Measurements from ENCODE around the gene MSS51.

The MSS51 gene

DNA sequence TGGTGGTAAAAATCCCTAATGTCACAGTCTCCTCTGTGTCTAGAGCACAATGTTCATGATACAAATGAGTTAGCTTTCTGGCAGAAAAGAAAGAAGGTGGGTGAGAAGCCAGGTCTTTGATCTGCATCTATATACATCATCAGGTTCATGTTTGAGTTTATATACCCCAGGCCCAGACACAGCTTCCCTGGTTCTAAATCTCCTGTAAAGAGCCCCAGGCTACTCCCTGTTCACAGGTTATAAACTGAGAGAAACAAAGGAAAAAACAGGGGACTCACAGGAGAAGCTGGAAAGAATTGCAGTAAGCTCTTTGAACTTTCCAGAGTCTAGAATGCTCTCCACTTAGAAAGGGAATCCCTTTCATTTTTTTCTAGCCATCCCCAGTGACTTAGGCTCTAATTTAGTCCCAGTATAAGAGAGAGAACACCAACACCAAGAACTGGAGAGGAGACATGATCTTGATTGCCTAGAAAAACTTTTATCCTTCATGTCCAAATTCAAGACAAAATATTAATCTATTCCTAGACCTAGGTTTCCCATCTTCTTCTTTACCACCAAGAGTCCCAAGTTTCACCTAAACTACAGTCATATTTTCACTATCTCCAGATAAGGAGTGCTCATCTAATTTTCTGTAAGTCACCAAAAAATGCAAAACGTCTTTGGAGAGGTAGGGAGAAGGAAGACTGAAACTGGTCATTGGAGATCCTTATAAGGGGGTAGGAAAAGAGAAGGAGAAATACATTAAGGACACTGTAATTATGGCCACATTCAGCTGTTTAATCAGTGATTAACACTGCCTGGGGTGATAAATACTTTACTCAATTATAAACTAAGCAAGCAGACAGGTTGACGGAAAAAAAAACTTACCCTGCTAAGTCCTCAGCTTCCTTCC, 469 bp downstream of the MSS51 start:
- no peak overlapping the region for H2AK5ac ChIP-seq (ENCODE audit: low read length)
- no peak overlapping the region for H3K23ac ChIP-seq (ENCODE audit: low read length)
- no peak overlapping the region for H4K5ac ChIP-seq (ENCODE audit: low read length)
- no peak overlapping the region for H3K18ac ChIP-seq (ENCODE audit: low read length)
- no peak overlapping the region for H4K8ac ChIP-seq (ENCODE audit: low read depth, low read length)
- no peaks in the 10 kb centered on the region for H3K27me3 ChIP-seq (ENCODE audit: insufficient read depth, low read length, poor library complexity)
- DNase-seq: peak; percentile 36
- no peak overlapping the region for H2BK5ac ChIP-seq (ENCODE audit: low read length)
- H3K56ac ChIP-seq (ENCODE audit: low read length): no peak overlapping the region
- H3K9ac ChIP-seq (ENCODE audit: low read length): no peak overlapping the region
- H3K79me1 ChIP-seq (ENCODE audit: low read length): no peaks in the 10 kb centered on the region
- no peaks in the 10 kb centered on the region for H3K79me2 ChIP-seq (ENCODE audit: control insufficient read depth, insufficient read depth, low read length)
- H3K4me1 ChIP-seq (ENCODE audit: control insufficient read depth, low read depth, low read length): no peaks in the 10 kb centered on the region
- no peak overlapping the region for H2BK15ac ChIP-seq (replicated peaks; ENCODE audit: low read depth)
- H3K36me3 ChIP-seq (ENCODE audit: control insufficient read depth, insufficient read depth, low read length): no peaks in the 10 kb centered on the region
- H3K4ac ChIP-seq (ENCODE audit: low read depth, low read length): no peak overlapping the region
- WGBS (ENCODE audit: extremely low coverage, insufficient coverage, low lambda C conversion rate): no CpG with 5 or more reads among the region's 2 CpGs
- no peak overlapping the region for H3K27ac ChIP-seq (ENCODE audit: low read depth, low read length)
- H3K4me2 ChIP-seq (ENCODE audit: low read length): no peak overlapping the region
- no peak overlapping the region for H3K4me3 ChIP-seq (ENCODE audit: low read length)
- no peak overlapping the region for H2BK120ac ChIP-seq (ENCODE audit: low read depth, low read length)

DNA sequence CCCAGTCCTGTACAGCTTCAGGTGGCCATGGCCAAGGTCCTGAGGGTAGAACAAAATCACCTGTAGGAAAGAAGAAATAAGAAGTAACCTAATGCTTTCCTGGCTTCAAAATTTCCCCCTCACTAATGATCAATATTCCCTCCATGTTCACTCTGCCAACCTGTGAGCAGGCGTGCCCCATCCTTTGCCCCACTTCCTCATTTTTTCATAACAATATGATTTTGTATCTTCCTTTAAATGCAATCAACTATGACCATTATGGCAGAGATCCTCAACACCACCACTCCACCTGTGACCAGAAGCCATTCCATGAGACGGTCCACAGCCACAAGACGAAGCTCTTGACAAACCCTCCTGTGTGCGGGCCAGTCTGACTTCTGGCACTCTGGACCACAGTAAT, 7.0 kb downstream of the MSS51 start:
- no CpG with 5 or more reads among the region's 4 CpGs for WGBS (ENCODE audit: extremely low coverage, insufficient coverage, low lambda C conversion rate)
- Histone ChIP-seq H3K36me3 (ENCODE audit: control insufficient read depth, insufficient read depth, low read length) (peaks cover 8% of the 10 kb centered on the region), H3K79me1 (ENCODE audit: low read length) (no peaks in the 10 kb centered on the region), H3K18ac (ENCODE audit: low read length) (no peak overlapping the region), H3K4me2 (ENCODE audit: low read length) (no peak overlapping the region), H3K9ac (ENCODE audit: low read length) (no peak overlapping the region), H3K27ac (ENCODE audit: low read depth, low read length) (no peak overlapping the region), H3K4ac (ENCODE audit: low read depth, low read length) (no peak overlapping the region), H4K5ac (ENCODE audit: low read length) (no peak overlapping the region), H3K4me1 (ENCODE audit: control insufficient read depth, low read depth, low read length) (no peaks in the 10 kb centered on the region), H4K8ac (ENCODE audit: low read depth, low read length) (no peak overlapping the region), H2AK5ac (ENCODE audit: low read length) (no peak overlapping the region), H2BK120ac (ENCODE audit: low read depth, low read length) (no peak overlapping the region), H3K23ac (ENCODE audit: low read length) (no peak overlapping the region), H2BK5ac (ENCODE audit: low read length) (no peak overlapping the region), H2BK15ac (replicated peaks; ENCODE audit: low read depth) (no peak overlapping the region), H3K79me2 (ENCODE audit: control insufficient read depth, insufficient read depth, low read length) (no peaks in the 10 kb centered on the region), H3K56ac (ENCODE audit: low read length) (no peak overlapping the region), H3K27me3 (ENCODE audit: insufficient read depth, low read length, poor library complexity) (no peaks in the 10 kb centered on the region), H3K4me3 (ENCODE audit: low read length) (no peak overlapping the region)
- no peak for DNase-seq

DNA sequence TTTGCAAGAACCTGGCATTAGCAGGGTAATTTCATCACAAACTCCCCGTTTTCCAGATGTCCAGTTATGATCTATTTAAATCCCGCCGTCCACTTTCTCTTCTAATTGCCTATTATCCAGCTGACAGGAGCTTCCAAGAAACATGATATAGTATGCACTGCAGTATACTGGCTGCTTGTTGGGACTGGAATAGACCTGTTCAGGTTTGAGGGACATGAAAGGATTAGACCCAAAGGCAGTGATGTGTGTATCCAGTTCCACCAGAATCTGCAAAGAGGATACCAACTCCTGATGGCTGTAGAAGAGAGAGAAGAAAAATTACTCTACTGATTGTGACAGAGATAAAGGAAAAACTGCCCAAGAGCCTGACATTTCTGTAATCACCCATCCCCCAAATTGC, 8.9 kb downstream of the MSS51 start:
- no peak overlapping the region for H3K4me2 ChIP-seq (ENCODE audit: low read length)
- no peak overlapping the region for H4K8ac ChIP-seq (ENCODE audit: low read depth, low read length)
- H2AK5ac ChIP-seq (ENCODE audit: low read length): no peak overlapping the region
- H2BK15ac ChIP-seq (replicated peaks; ENCODE audit: low read depth): no peak overlapping the region
- no peaks in the 10 kb centered on the region for H3K79me1 ChIP-seq (ENCODE audit: low read length)
- peaks cover 8% of the 10 kb centered on the region for H3K36me3 ChIP-seq (ENCODE audit: control insufficient read depth, insufficient read depth, low read length)
- H3K9ac ChIP-seq (ENCODE audit: low read length): no peak overlapping the region
- no peak overlapping the region for H2BK120ac ChIP-seq (ENCODE audit: low read depth, low read length)
- no peak overlapping the region for H3K4me3 ChIP-seq (ENCODE audit: low read length)
- WGBS (ENCODE audit: extremely low coverage, insufficient coverage, low lambda C conversion rate): no CpG with 5 or more reads among the region's 3 CpGs
- no peak overlapping the region for H3K56ac ChIP-seq (ENCODE audit: low read length)
- no peak overlapping the region for H3K4ac ChIP-seq (ENCODE audit: low read depth, low read length)
- H2BK5ac ChIP-seq (ENCODE audit: low read length): no peak overlapping the region
- DNase-seq: no peak
- H3K18ac ChIP-seq (ENCODE audit: low read length): no peak overlapping the region
- H3K27me3 ChIP-seq (ENCODE audit: insufficient read depth, low read length, poor library complexity): no peaks in the 10 kb centered on the region
- no peaks in the 10 kb centered on the region for H3K4me1 ChIP-seq (ENCODE audit: control insufficient read depth, low read depth, low read length)
- H4K5ac ChIP-seq (ENCODE audit: low read length): no peak overlapping the region
- H3K79me2 ChIP-seq (ENCODE audit: control insufficient read depth, insufficient read depth, low read length): no peaks in the 10 kb centered on the region
- H3K23ac ChIP-seq (ENCODE audit: low read length): no peak overlapping the region
- H3K27ac ChIP-seq (ENCODE audit: low read depth, low read length): no peak overlapping the region

DNA sequence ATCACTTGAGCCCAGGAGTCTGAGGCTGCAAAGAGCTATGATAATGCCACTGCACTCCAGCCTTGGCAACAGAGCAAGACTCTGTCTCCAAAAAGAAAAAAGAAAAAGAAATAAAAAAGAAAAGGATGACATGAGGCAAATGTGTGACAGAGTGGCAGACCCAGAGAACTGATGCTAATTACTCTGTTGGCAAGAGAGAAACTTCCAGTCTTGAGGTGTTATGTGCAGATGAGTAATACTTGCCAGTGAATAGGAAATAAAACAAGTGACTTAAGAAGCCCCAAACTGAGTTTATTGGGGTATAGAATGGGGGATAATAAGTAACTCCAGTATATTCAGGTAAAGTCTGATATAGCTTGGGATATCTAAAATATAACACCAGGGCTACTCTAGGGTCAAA, 10.1 kb downstream of the MSS51 start:
- H2BK120ac ChIP-seq (ENCODE audit: low read depth, low read length): no peak overlapping the region
- H3K23ac ChIP-seq (ENCODE audit: low read length): no peak overlapping the region
- no peak overlapping the region for H3K4me2 ChIP-seq (ENCODE audit: low read length)
- no peaks in the 10 kb centered on the region for H3K27me3 ChIP-seq (ENCODE audit: insufficient read depth, low read length, poor library complexity)
- no peak overlapping the region for H3K18ac ChIP-seq (ENCODE audit: low read length)
- no peak overlapping the region for H3K4ac ChIP-seq (ENCODE audit: low read depth, low read length)
- no peak for DNase-seq
- H3K9ac ChIP-seq (ENCODE audit: low read length): no peak overlapping the region
- H3K36me3 ChIP-seq (ENCODE audit: control insufficient read depth, insufficient read depth, low read length): peaks cover 8% of the 10 kb centered on the region
- no peak overlapping the region for H3K27ac ChIP-seq (ENCODE audit: low read depth, low read length)
- no peak overlapping the region for H4K5ac ChIP-seq (ENCODE audit: low read length)
- H3K4me3 ChIP-seq (ENCODE audit: low read length): no peak overlapping the region
- H2BK15ac ChIP-seq (replicated peaks; ENCODE audit: low read depth): no peak overlapping the region
- H3K79me2 ChIP-seq (ENCODE audit: control insufficient read depth, insufficient read depth, low read length): no peaks in the 10 kb centered on the region
- H3K79me1 ChIP-seq (ENCODE audit: low read length): no peaks in the 10 kb centered on the region
- H2AK5ac ChIP-seq (ENCODE audit: low read length): no peak overlapping the region
- no peak overlapping the region for H4K8ac ChIP-seq (ENCODE audit: low read depth, low read length)
- no peak overlapping the region for H3K56ac ChIP-seq (ENCODE audit: low read length)
- H3K4me1 ChIP-seq (ENCODE audit: control insufficient read depth, low read depth, low read length): no peaks in the 10 kb centered on the region
- H2BK5ac ChIP-seq (ENCODE audit: low read length): no peak overlapping the region

DNA sequence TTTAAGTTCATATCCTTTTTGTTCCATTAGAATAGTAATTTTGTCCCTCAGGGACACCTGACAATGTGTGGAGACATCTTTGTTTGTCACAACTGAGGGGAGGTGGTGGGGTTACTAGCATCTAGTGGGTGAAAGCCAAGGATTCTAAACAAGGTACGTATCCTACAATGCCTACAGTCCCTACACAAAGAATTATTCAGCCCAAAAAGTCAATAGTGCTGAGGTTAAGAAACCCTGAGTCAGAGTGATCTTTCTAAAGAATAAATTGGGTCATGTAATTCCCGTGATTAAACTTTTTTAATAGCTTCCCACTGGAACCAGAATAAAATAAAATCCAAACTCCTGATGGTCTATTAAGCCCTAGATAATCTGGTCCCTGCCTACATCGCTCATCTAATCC, 16.8 kb downstream of the MSS51 start:
- no peak overlapping the region for H3K23ac ChIP-seq (ENCODE audit: low read length)
- no peak overlapping the region for H2BK5ac ChIP-seq (ENCODE audit: low read length)
- no peak overlapping the region for H3K9ac ChIP-seq (ENCODE audit: low read length)
- no peak overlapping the region for H2AK5ac ChIP-seq (ENCODE audit: low read length)
- no peak overlapping the region for H3K4me2 ChIP-seq (ENCODE audit: low read length)
- no peaks in the 10 kb centered on the region for H3K27me3 ChIP-seq (ENCODE audit: insufficient read depth, low read length, poor library complexity)
- H3K4me1 ChIP-seq (ENCODE audit: control insufficient read depth, low read depth, low read length): peaks cover 2% of the 10 kb centered on the region
- H4K8ac ChIP-seq (ENCODE audit: low read depth, low read length): no peak overlapping the region
- H3K4ac ChIP-seq (ENCODE audit: low read depth, low read length): no peak overlapping the region
- H2BK15ac ChIP-seq (replicated peaks; ENCODE audit: low read depth): no peak overlapping the region
- H3K56ac ChIP-seq (ENCODE audit: low read length): no peak overlapping the region
- no peaks in the 10 kb centered on the region for H3K36me3 ChIP-seq (ENCODE audit: control insufficient read depth, insufficient read depth, low read length)
- no peak overlapping the region for H2BK120ac ChIP-seq (ENCODE audit: low read depth, low read length)
- H3K27ac ChIP-seq (ENCODE audit: low read depth, low read length): no peak overlapping the region
- H3K79me2 ChIP-seq (ENCODE audit: control insufficient read depth, insufficient read depth, low read length): peaks cover 6% of the 10 kb centered on the region
- H3K4me3 ChIP-seq (ENCODE audit: low read length): no peak overlapping the region
- no peak overlapping the region for H4K5ac ChIP-seq (ENCODE audit: low read length)
- DNase-seq: no peak
- H3K79me1 ChIP-seq (ENCODE audit: low read length): peaks cover 7% of the 10 kb centered on the region
- no CpG with 5 or more reads among the region's 3 CpGs for WGBS (ENCODE audit: extremely low coverage, insufficient coverage, low lambda C conversion rate)
- H3K18ac ChIP-seq (ENCODE audit: low read length): no peak overlapping the region

Data from mesendoderm (in vitro differentiated cells).